ENCODE results near the gene UMAD1.

Gene UMAD1

GRCh38 chr7:7720750-7721621 is 80.4 kb downstream of the UMAD1 start:
- DNase-seq (ENCODE audit: low read depth, low spot score): no peak

- no peak for DNase-seq (ENCODE audit: low read depth, low spot score)
These were observed 91.2 kb downstream of the UMAD1 start for GRCh38 chr7:7731732-7732131.

GRCh38 chr7:7732621-7733281 is 92.2 kb downstream of the UMAD1 start:
- DNase-seq (ENCODE audit: low read depth, low spot score): peak; percentile 76

GRCh38 chr7:7736671-7737070 is 96.1 kb downstream of the UMAD1 start:
- no peak for DNase-seq (ENCODE audit: low read depth, low spot score)

- no peak for DNase-seq (ENCODE audit: low read depth, low spot score)
These were observed 97.1 kb downstream of the UMAD1 start for GRCh38 chr7:7737674-7738073.

- no peak for DNase-seq (ENCODE audit: low read depth, low spot score)
These were observed 97.6 kb downstream of the UMAD1 start for GRCh38 chr7:7738177-7738576.

GRCh38 chr7:7738622-7739021 is 98.1 kb downstream of the UMAD1 start:
- DNase-seq (ENCODE audit: low read depth, low spot score): no peak

- DNase-seq (ENCODE audit: low read depth, low spot score): no peak
These were observed 98.9 kb downstream of the UMAD1 start for GRCh38 chr7:7739204-7740036.

GRCh38 chr7:7740037-7740355 is 99.4 kb downstream of the UMAD1 start:
- DNase-seq (ENCODE audit: low read depth, low spot score): no peak

- DNase-seq (ENCODE audit: low read depth, low spot score): no peak
These were observed 101.7 kb downstream of the UMAD1 start for GRCh38 chr7:7742223-7742622.

- no peak for DNase-seq (ENCODE audit: low read depth, low spot score)
These were observed 104.7 kb downstream of the UMAD1 start for GRCh38 chr7:7745258-7745657.

GRCh38 chr7:7745966-7746365 is 105.4 kb downstream of the UMAD1 start:
- DNase-seq (ENCODE audit: low read depth, low spot score): no peak

- no peak for DNase-seq (ENCODE audit: low read depth, low spot score)
These were observed 105.9 kb downstream of the UMAD1 start for GRCh38 chr7:7746458-7746857.

- DNase-seq (ENCODE audit: low read depth, low spot score): no peak
These were observed 110.2 kb downstream of the UMAD1 start for GRCh38 chr7:7750571-7751242.

- DNase-seq (ENCODE audit: low read depth, low spot score): no peak
These were observed 110.9 kb downstream of the UMAD1 start for GRCh38 chr7:7751243-7752092.

- no peak for DNase-seq (ENCODE audit: low read depth, low spot score)
These were observed 116.0 kb downstream of the UMAD1 start for GRCh38 chr7:7756577-7756976.

GRCh38 chr7:7757576-7757975 is 117.0 kb downstream of the UMAD1 start:
- no peak for DNase-seq (ENCODE audit: low read depth, low spot score)

GRCh38 chr7:7761340-7761973 is 120.9 kb downstream of the UMAD1 start:
- peak; percentile 48 for DNase-seq (ENCODE audit: low read depth, low spot score)

GRCh38 chr7:7761974-7762779 is 121.6 kb downstream of the UMAD1 start:
- DNase-seq (ENCODE audit: low read depth, low spot score): peak; percentile 18
